ENCODE results near the gene SCLT1. TPM values are rescaled to one million over a fixed set of nuclear protein-coding genes. Genes with fewer than 3 reads are reported as not detected.

Gene SCLT1
- total and polyA plus RNA-seq, 2 of the 13 experiments (the other 11 are each of a cell fraction or from before 2014, with no cell fraction given) = 1.5 to 8.7 TPM

DNA sequence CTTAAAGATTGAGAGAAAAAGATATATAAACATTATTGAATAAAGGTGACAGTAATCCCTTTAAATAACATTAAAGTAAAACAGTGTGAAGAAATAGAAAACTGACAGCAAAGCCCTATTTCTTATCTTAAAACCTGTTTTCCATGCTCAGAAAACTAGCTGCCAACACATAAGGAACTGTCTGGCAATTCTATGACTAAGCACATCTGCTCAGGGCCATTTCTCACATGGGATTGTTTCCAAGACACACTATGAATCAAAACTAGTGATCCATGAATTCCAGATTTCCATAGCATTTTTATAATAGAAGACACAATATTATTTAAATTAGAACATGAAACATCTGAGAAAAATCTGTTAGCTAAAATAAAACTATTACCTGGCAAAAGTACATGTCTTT lies 113.4 kb downstream of the SCLT1 start:
- Histone ChIP-seq H3K9ac (ENCODE audit: insufficient read depth, low read depth, low read length) (no peak overlapping the region), H3K9me3 (ENCODE audit: low read length) (no peaks in the 10 kb centered on the region), H3K27ac (ENCODE audit: extremely low read length, insufficient read depth, low read length) (no peak overlapping the region), H3K4me1 (ENCODE audit: insufficient read depth, low read length) (no peaks in the 10 kb centered on the region), H4K20me1 (ENCODE audit: insufficient read depth, low read length) (no peaks in the 10 kb centered on the region), H3K79me2 (ENCODE audit: insufficient read depth, low read length) (no peaks in the 10 kb centered on the region), H3K4me3 (replicated peaks in 1 of 3; ENCODE audit: insufficient read depth in 1 of 3, low read depth in 2 of 3, low read length in 3 of 3) (no peak overlapping the region), H3K27me3 (ENCODE audit: control insufficient read depth in 1 of 2, insufficient read depth in 2 of 2, low read length in 2 of 2) (no peaks in the 10 kb centered on the region), H2AFZ (ENCODE audit: low read length) (no peak overlapping the region), H3K4me2 (ENCODE audit: low read depth, low read length) (no peak overlapping the region), H3K36me3 (replicated peaks in 1 of 2; ENCODE audit: control insufficient read depth in 1 of 2, insufficient read depth in 2 of 2, low read length in 2 of 2) (no peaks in the 10 kb centered on the region)
- in situ Hi-C loops (cut with HindIII; ENCODE audit: extremely low pct_ligation_motif_present, low pct_unique_long_range_greater_than_20kb) = no loop called here
- ChIA-PET CTCF (ENCODE audit: low intra/inter-chr PET ratio, low total read pairs) (no interaction called here), POLR2A (no interaction called here)
- TF ChIP-seq PLRG1 (conservative IDR thresholded peaks at IDR 0.05) = no peak
- TF ChIP-seq, protein P1, sequence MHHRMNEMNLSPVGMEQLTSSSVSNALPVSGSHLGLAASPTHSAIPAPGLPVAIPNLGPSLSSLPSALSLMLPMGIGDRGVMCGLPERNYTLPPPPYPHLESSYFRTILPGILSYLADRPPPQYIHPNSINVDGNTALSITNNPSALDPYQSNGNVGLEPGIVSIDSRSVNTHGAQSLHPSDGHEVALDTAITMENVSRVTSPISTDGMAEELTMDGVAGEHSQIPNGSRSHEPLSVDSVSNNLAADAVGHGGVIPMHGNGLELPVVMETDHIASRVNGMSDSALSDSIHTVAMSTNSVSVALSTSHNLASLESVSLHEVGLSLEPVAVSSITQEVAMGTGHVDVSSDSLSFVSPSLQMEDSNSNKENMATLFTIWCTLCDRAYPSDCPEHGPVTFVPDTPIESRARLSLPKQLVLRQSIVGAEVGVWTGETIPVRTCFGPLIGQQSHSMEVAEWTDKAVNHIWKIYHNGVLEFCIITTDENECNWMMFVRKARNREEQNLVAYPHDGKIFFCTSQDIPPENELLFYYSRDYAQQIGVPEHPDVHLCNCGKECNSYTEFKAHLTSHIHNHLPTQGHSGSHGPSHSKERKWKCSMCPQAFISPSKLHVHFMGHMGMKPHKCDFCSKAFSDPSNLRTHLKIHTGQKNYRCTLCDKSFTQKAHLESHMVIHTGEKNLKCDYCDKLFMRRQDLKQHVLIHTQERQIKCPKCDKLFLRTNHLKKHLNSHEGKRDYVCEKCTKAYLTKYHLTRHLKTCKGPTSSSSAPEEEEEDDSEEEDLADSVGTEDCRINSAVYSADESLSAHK (CRISPR knock-in tag; IDR thresholded peaks at IDR 0.05; ENCODE audit: borderline replicate concordance) = no peak
- no peak for TF ChIP-seq NFE2 (CRISPR knock-in tag; IDR thresholded peaks at IDR 0.05)
- no peak for TF ChIP-seq POLR2AphosphoS2 (IDR thresholded peaks at IDR 0.05; ENCODE audit: low read depth, low read length)
- TF ChIP-seq ZNF317 (CRISPR knock-in tag; IDR thresholded peaks at IDR 0.05) = no peak
- TF ChIP-seq ZNF274 (CRISPR knock-in tag; IDR thresholded peaks at IDR 0.05) = no peak
- TF ChIP-seq SIX4 (CRISPR knock-in tag; IDR thresholded peaks at IDR 0.05) = no peak
- ATAC-seq = no peak
- BruUV-seq (replicated peaks) = no TSS peak
- intact Hi-C loops (cut with micrococcal nuclease; ENCODE audit: unreplicated experiment) = no loop called here
- no peak for DNase-seq (ENCODE audit: low spot score)
- no peak for FAIRE-seq

DNA sequence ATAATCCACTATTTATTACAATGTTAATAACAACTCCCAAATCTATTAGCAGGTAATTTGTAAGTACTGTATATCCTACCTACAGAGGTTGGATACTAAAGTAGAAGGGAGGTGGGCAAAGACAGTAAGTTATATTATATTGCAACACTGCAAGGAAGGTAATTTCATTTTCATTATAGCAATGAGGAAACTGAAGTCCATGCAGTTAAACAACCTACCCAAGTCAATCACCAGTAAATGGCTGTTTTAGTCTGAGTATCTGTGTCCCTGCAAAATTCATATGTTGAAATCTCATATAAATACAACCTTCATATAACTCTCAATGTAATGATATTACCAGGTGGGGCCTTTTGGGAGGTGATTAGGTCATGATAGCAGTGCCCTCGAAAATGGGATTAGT lies 114.4 kb downstream of the SCLT1 start:
- Histone ChIP-seq H4K20me1 (ENCODE audit: insufficient read depth, low read length) (no peaks in the 10 kb centered on the region), H3K4me3 (replicated peaks in 1 of 3; ENCODE audit: insufficient read depth in 1 of 3, low read depth in 2 of 3, low read length in 3 of 3) (no peak overlapping the region), H3K36me3 (replicated peaks in 1 of 2; ENCODE audit: control insufficient read depth in 1 of 2, insufficient read depth in 2 of 2, low read length in 2 of 2) (peaks cover 0 to 2% of the 10 kb centered on the region in 2 experiments; a peak in 1 of 5 replicates), H3K79me2 (ENCODE audit: insufficient read depth, low read length) (no peaks in the 10 kb centered on the region), H2AFZ (ENCODE audit: low read length) (no peak overlapping the region), H3K4me1 (ENCODE audit: insufficient read depth, low read length) (no peaks in the 10 kb centered on the region), H3K9ac (ENCODE audit: insufficient read depth, low read depth, low read length) (no peak overlapping the region), H3K27ac (ENCODE audit: extremely low read length, insufficient read depth, low read length) (no peak overlapping the region), H3K27me3 (ENCODE audit: control insufficient read depth in 1 of 2, insufficient read depth in 2 of 2, low read length in 2 of 2) (no peaks in the 10 kb centered on the region), H3K9me3 (ENCODE audit: low read length) (no peaks in the 10 kb centered on the region), H3K4me2 (ENCODE audit: low read depth, low read length) (no peak overlapping the region)
- BruUV-seq (replicated peaks) = no TSS peak
- FAIRE-seq (no peak), DNase-seq (ENCODE audit: low spot score) (no peak), ATAC-seq (no peak)
- ChIA-PET POLR2A (no interaction called here), CTCF (ENCODE audit: low intra/inter-chr PET ratio, low total read pairs) (no interaction called here)
- in situ Hi-C loops (cut with HindIII; ENCODE audit: extremely low pct_ligation_motif_present, low pct_unique_long_range_greater_than_20kb) (no loop called here), intact Hi-C loops (cut with micrococcal nuclease; ENCODE audit: unreplicated experiment) (no loop called here)
- WGBS (ENCODE audit: low lambda C conversion rate) = 91% methylated on average over 1 of the region's 1 CpG
- TF ChIP-seq, protein P2, sequence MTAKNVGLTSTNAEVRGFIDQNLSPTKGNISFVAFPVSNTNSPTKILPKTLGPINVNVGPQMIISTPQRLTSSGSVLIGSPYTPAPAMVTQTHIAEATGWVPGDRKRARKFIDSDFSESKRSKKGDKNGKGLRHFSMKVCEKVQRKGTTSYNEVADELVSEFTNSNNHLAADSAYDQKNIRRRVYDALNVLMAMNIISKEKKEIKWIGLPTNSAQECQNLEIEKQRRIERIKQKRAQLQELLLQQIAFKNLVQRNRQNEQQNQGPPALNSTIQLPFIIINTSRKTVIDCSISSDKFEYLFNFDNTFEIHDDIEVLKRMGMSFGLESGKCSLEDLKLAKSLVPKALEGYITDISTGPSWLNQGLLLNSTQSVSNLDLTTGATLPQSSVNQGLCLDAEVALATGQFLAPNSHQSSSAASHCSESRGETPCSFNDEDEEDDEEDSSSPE (CRISPR knock-in tag; IDR thresholded peaks at IDR 0.05) = no peak
- TF ChIP-seq FOXA1 (IDR thresholded peaks at IDR 0.05) = no peak
- no peak for TF ChIP-seq FOXA1 (CRISPR knock-in tag; IDR thresholded peaks at IDR 0.05)

Measured in HepG2 (cell line).